Measurements from ENCODE around the gene SHROOM3. TPM values are rescaled to one million over a fixed set of nuclear protein-coding genes. Genes with fewer than 3 reads are reported as not detected.

The SHROOM3 gene
- total RNA-seq, 6 experiments from 2014 or later, result 15.2 to 35.8 (median 29.9) TPM

- ATAC-seq (peak in 2 of 4 donors; percentile 13 to 33), DNase-seq (no peak)
- TF ChIP-seq, protein P1, sequence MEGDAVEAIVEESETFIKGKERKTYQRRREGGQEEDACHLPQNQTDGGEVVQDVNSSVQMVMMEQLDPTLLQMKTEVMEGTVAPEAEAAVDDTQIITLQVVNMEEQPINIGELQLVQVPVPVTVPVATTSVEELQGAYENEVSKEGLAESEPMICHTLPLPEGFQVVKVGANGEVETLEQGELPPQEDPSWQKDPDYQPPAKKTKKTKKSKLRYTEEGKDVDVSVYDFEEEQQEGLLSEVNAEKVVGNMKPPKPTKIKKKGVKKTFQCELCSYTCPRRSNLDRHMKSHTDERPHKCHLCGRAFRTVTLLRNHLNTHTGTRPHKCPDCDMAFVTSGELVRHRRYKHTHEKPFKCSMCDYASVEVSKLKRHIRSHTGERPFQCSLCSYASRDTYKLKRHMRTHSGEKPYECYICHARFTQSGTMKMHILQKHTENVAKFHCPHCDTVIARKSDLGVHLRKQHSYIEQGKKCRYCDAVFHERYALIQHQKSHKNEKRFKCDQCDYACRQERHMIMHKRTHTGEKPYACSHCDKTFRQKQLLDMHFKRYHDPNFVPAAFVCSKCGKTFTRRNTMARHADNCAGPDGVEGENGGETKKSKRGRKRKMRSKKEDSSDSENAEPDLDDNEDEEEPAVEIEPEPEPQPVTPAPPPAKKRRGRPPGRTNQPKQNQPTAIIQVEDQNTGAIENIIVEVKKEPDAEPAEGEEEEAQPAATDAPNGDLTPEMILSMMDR (IDR thresholded peaks at IDR 0.05), result no peak
- no peak for TF ChIP-seq POLR2A (IDR thresholded peaks at IDR 0.05)
- Histone ChIP-seq H3K27ac (no peak overlapping the region), H3K36me3 (no peaks in the 10 kb centered on the region), H3K4me1 (peaks cover 0 to 20% (median 7%) of the 10 kb centered on the region in 4 donors), H3K4me3 (no peak overlapping the region), H3K9me3 (no peaks in the 10 kb centered on the region), H3K27me3 (no peaks in the 10 kb centered on the region)
- intact Hi-C loops (cut with DNase I), result no loop called here
- 61% methylated on average over 7 of the region's 7 CpGs for WGBS (ENCODE audit: insufficient coverage, low coverage, low lambda C conversion rate, missing lambda C conversion rate)
Observed at GRCh38 chr4:76696109-76696508, 261.1 kb downstream of the SHROOM3 start.

- no peaks in the 10 kb centered on the region for H3K36me3 ChIP-seq
- H3K4me1 ChIP-seq, result peaks cover 0 to 21% (median 7%) of the 10 kb centered on the region in 4 donors
- no peaks in the 10 kb centered on the region for H3K27me3 ChIP-seq
- no peak for ATAC-seq
- no peak overlapping the region for H3K27ac ChIP-seq
- 84% methylated on average over 3 of the region's 3 CpGs for WGBS (ENCODE audit: insufficient coverage, low coverage, low lambda C conversion rate, missing lambda C conversion rate)
- no peak for DNase-seq
- H3K9me3 ChIP-seq, result no peaks in the 10 kb centered on the region
- intact Hi-C loops (cut with DNase I), result no loop called here
- TF ChIP-seq POLR2A (IDR thresholded peaks at IDR 0.05), result no peak
- TF ChIP-seq, protein P1 (IDR thresholded peaks at IDR 0.05), result no peak
- H3K4me3 ChIP-seq, result no peak overlapping the region
Observed at GRCh38 chr4:76697129-76697803, 262.2 kb downstream of the SHROOM3 start.

- intact Hi-C loops (cut with DNase I), result no loop called here
- TF ChIP-seq, protein P1 (IDR thresholded peaks at IDR 0.05), result no peak
- TF ChIP-seq POLR2A (IDR thresholded peaks at IDR 0.05), result no peak
- ATAC-seq (no peak), DNase-seq (no peak)
- no peak overlapping the region for H3K4me3 ChIP-seq
- 83% methylated on average over 1 of the region's 1 CpG for WGBS (ENCODE audit: insufficient coverage, low coverage, low lambda C conversion rate, missing lambda C conversion rate)
- peaks cover 0 to 30% (median 5%) of the 10 kb centered on the region in 4 donors for H3K4me1 ChIP-seq
- no peaks in the 10 kb centered on the region for H3K27me3 ChIP-seq
- H3K36me3 ChIP-seq, result no peaks in the 10 kb centered on the region
- no peaks in the 10 kb centered on the region for H3K9me3 ChIP-seq
- no peak overlapping the region for H3K27ac ChIP-seq
Observed at GRCh38 chr4:76698141-76698540, 263.1 kb downstream of the SHROOM3 start.

- intact Hi-C loops (cut with DNase I), result no loop called here
- WGBS (ENCODE audit: insufficient coverage, low coverage, low lambda C conversion rate, missing lambda C conversion rate), result 78% methylated on average over 3 of the region's 4 CpGs
- DNase-seq (no peak), ATAC-seq (no peak)
- Histone ChIP-seq H3K9me3 (no peaks in the 10 kb centered on the region), H3K27ac (no peak overlapping the region), H3K4me1 (peaks cover 0 to 37% (median 11%) of the 10 kb centered on the region in 4 donors), H3K36me3 (no peaks in the 10 kb centered on the region), H3K4me3 (no peak overlapping the region), H3K27me3 (no peaks in the 10 kb centered on the region)
- no peak for TF ChIP-seq POLR2A (IDR thresholded peaks at IDR 0.05)
- TF ChIP-seq, protein P1 (IDR thresholded peaks at IDR 0.05), result no peak
Observed at GRCh38 chr4:76699751-76700310, 264.8 kb downstream of the SHROOM3 start.
